ENCODE data around the gene PTGDR2. TPM values are rescaled to one million over a fixed set of nuclear protein-coding genes. Genes with fewer than 3 reads are reported as not detected.

PTGDR2 gene
- total and polyA plus RNA-seq, 9 of the 15 experiments (the other 6 are each of a cell fraction or from before 2014, with no cell fraction given), result 0.51 to 2.6 (median 1.6) TPM

- TF ChIP-seq RERE (CRISPR knock-in tag; IDR thresholded peaks at IDR 0.05; ENCODE audit: borderline replicate concordance) (no peak), KDM5B (IDR thresholded peaks at IDR 0.05; ENCODE audit: insufficient replicate concordance, low read depth, low read length) (peak; percentile 24), SIN3A (IDR thresholded peaks at IDR 0.05; ENCODE audit: borderline replicate concordance in 2 of 2, control insufficient read depth in 1 of 2, low read depth in 2 of 2, low read length in 2 of 2) (0 out of 4 replicates have a peak, but pooled peaks of 1 of the 2 experiments have one; percentile 6), ETV6 (IDR thresholded peaks at IDR 0.05; ENCODE audit: borderline replicate concordance in 1 of 2, low read depth in 2 of 2, low read length in 1 of 2) (no peak), ETV6 (CRISPR knock-in tag; IDR thresholded peaks at IDR 0.05; ENCODE audit: borderline replicate concordance) (no peak), PRDM10 (IDR thresholded peaks at IDR 0.05; ENCODE audit: partially characterized antibody) (peak; percentile 17)
These were observed 12.8 kb downstream of the PTGDR2 start (continued) for GRCh38 chr11:60842668-60843600.

Measured in K562 (cell line).